Muscle of arm (tissue), 12 donors: ENCODE data around the gene SH3PXD2B. TPM values are rescaled to one million over a fixed set of nuclear protein-coding genes. Genes with fewer than 3 reads are reported as not detected.
"Not testable (repeated sequence)": the region's sequence is repeated elsewhere in the genome, so short reads cannot be mapped to it uniquely, and the experiment has no call there.

Experiments
- DNase-seq: peaks from one replicate; pipeline ENCODE4 v3.0.0-alpha.2; 2013
- polyA plus RNA-seq, 12 donors: library from polyadenylated mRNA; unstranded; fragments of 120-200 nt; gene quantifications; one replicate each; pipeline ENCODE4 v1.2.1, GENCODE V29; 2013; ENCODE audit not compliant: insufficient read length in 12 of 12

Gene SH3PXD2B
- polyA plus RNA-seq, 12 donors = 26.1 to 51.5 (median 36.0) TPM; not detected in 1

GRCh38 chr5:172370648-172371545 is 83.4 kb downstream of the SH3PXD2B start:
- no peak for DNase-seq

- DNase-seq = no peak
Measured at GRCh38 chr5:172370237-172370640, 84.1 kb downstream of the SH3PXD2B start.

GRCh38 chr5:172368699-172369098 is 85.6 kb downstream of the SH3PXD2B start:
- not testable (repeated sequence) for DNase-seq

- DNase-seq = no peak
Measured at GRCh38 chr5:172365948-172366608, 88.2 kb downstream of the SH3PXD2B start.

GRCh38 chr5:172364773-172365172 is 89.6 kb downstream of the SH3PXD2B start:
- DNase-seq = no peak

- DNase-seq = no peak
Measured at GRCh38 chr5:172362755-172363154, 91.6 kb downstream of the SH3PXD2B start.

GRCh38 chr5:172361566-172362238 is 92.6 kb downstream of the SH3PXD2B start:
- DNase-seq = no peak

GRCh38 chr5:172358345-172358744 is 96.0 kb downstream of the SH3PXD2B start:
- no peak for DNase-seq

- no peak for DNase-seq
Measured at GRCh38 chr5:172356527-172356926, 97.8 kb downstream of the SH3PXD2B start.

GRCh38 chr5:172356047-172356446 is 98.3 kb downstream of the SH3PXD2B start:
- DNase-seq = no peak

- no peak for DNase-seq
Measured at GRCh38 chr5:172353846-172354245, 100.5 kb downstream of the SH3PXD2B start.

- DNase-seq = no peak
Measured at GRCh38 chr5:172353271-172353812, 101.0 kb downstream of the SH3PXD2B start.

GRCh38 chr5:172352526-172352925 is 101.8 kb downstream of the SH3PXD2B start:
- not testable (repeated sequence) for DNase-seq

- no peak for DNase-seq
Measured at GRCh38 chr5:172351240-172351778, 103.0 kb downstream of the SH3PXD2B start.

- no peak for DNase-seq
Measured at GRCh38 chr5:172350212-172351181, 103.8 kb downstream of the SH3PXD2B start.

- DNase-seq = not testable (repeated sequence)
Measured at GRCh38 chr5:172348733-172349132, 105.6 kb downstream of the SH3PXD2B start.

- no peak for DNase-seq
Measured at GRCh38 chr5:172348084-172348483, 106.2 kb downstream of the SH3PXD2B start.

GRCh38 chr5:172347496-172348052 is 106.8 kb downstream of the SH3PXD2B start:
- DNase-seq = no peak

GRCh38 chr5:172345881-172346280 is 108.4 kb downstream of the SH3PXD2B start:
- DNase-seq = no peak

GRCh38 chr5:172344855-172345409 is 109.4 kb downstream of the SH3PXD2B start:
- no peak for DNase-seq
